PFSK-1 (cell line): ENCODE measurements around the gene NAA11.

ENCODE experiments used
- FOXP2 ChIP-seq: optimal IDR thresholded peaks from 2 replicates; pipeline ENCODE3; 2011; ENCODE audit warnings: borderline replicate concordance, control low read depth, inconsistent platforms; ENCODE audit not compliant: insufficient read depth; ENCODE audit errors: extremely low read length, extremely low read depth
- POLR2AphosphoS5 ChIP-seq: IDR thresholded peaks from 2 replicates; pipeline ENCODE4 v1.6.1; 2012; ENCODE audit warnings: low read depth, mild to moderate bottlenecking, control low read depth, low read length, moderate library complexity
- SIN3A ChIP-seq: IDR thresholded peaks from 2 replicates; pipeline ENCODE4 v1.6.1; 2012; ENCODE audit warnings: mild to moderate bottlenecking, low read length, moderate library complexity, borderline replicate concordance; ENCODE audit not compliant: insufficient read depth
- TAF1 ChIP-seq: IDR thresholded peaks from 2 replicates; pipeline ENCODE4 v1.6.1; 2012; ENCODE audit warnings: low read length, control low read depth, borderline replicate concordance; ENCODE audit not compliant: insufficient read depth
- TF ChIP-seq, protein P1 (sequence below), 2 experiments: IDR thresholded peaks; 2 replicates each; pipeline versions ENCODE4 v1.6.1 to v1.8.0; 2011 to 2012; ENCODE audit warnings: low read depth in 2 of 2, low read length in 2 of 2, control low read depth in 1 of 2, inconsistent platforms in 1 of 2, mild to moderate bottlenecking in 1 of 2, moderate library complexity in 1 of 2; ENCODE audit not compliant: insufficient read depth in 1 of 2

Gene NAA11

DNA sequence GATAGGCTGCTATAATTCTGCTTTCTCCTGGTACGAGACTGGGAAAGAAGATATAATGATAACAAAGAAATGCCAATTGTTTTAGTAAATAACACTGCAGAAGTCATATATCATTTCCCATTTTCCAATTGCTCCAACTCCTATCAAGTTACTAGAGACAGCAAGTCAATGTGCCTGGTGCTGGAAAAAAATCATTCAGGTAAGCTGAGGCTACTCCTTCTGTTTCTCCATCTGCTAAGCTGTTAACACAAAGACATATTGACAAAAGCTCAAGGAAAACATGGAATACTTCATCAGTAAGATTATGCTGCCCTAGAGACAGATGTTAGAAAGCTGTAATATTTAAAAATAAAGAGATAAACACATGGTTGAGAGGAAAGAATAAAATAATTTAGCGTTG, 10.0 kb downstream of the NAA11 start:
- no peak for TF ChIP-seq SIN3A
- no peak for TF ChIP-seq FOXP2
- TF ChIP-seq POLR2AphosphoS5, result no peak
- TF ChIP-seq, protein P1, sequence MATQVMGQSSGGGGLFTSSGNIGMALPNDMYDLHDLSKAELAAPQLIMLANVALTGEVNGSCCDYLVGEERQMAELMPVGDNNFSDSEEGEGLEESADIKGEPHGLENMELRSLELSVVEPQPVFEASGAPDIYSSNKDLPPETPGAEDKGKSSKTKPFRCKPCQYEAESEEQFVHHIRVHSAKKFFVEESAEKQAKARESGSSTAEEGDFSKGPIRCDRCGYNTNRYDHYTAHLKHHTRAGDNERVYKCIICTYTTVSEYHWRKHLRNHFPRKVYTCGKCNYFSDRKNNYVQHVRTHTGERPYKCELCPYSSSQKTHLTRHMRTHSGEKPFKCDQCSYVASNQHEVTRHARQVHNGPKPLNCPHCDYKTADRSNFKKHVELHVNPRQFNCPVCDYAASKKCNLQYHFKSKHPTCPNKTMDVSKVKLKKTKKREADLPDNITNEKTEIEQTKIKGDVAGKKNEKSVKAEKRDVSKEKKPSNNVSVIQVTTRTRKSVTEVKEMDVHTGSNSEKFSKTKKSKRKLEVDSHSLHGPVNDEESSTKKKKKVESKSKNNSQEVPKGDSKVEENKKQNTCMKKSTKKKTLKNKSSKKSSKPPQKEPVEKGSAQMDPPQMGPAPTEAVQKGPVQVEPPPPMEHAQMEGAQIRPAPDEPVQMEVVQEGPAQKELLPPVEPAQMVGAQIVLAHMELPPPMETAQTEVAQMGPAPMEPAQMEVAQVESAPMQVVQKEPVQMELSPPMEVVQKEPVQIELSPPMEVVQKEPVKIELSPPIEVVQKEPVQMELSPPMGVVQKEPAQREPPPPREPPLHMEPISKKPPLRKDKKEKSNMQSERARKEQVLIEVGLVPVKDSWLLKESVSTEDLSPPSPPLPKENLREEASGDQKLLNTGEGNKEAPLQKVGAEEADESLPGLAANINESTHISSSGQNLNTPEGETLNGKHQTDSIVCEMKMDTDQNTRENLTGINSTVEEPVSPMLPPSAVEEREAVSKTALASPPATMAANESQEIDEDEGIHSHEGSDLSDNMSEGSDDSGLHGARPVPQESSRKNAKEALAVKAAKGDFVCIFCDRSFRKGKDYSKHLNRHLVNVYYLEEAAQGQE (IDR thresholded peaks at IDR 0.05; ENCODE audit: insufficient read depth in 1 of 2, low read depth in 2 of 2, low read length in 2 of 2), result no peak

DNA sequence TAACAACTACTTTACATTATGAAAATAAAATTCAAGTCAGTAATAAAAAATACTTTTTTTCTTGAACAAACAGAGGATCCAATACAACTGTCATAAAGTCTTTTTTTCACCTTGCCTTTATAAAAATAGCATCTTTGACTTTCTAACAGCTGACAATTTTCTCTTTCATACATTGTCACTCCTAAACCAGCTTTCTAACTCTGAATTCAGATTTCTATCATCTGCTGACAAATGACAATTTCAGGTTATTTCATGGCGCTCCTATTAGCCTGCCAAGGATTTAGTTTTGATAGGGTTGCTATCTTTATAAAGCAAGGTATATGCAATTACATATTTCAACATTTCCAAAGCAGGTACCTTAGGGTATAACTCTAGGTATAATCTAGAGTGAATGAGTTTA, 14.6 kb downstream of the NAA11 start:
- TF ChIP-seq TAF1, result no peak
- no peak for TF ChIP-seq SIN3A
- TF ChIP-seq POLR2AphosphoS5, result no peak
- no peak for TF ChIP-seq FOXP2
- TF ChIP-seq, protein P1 (IDR thresholded peaks at IDR 0.05; ENCODE audit: insufficient read depth in 1 of 2, low read depth in 2 of 2, low read length in 2 of 2), result no peak

DNA sequence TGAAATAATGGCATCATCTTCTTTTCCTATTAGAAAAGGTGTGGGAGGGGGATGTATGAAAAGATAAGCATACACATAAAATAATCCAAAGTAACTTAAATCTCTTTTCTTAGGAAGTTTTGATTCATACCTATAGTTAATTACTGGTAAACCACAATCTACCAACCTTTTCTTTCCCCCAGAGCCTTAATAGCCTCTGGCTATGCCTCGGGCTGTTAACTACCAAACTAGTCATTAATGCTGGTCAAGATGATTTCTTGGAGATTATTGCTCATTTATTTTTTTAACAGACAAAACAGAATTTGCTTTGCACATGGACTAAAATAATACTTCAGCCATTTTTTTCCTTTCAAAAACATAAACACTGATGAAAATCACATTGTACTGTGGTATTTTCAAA, 16.9 kb downstream of the NAA11 start:
- TF ChIP-seq TAF1 (no peak), POLR2AphosphoS5 (no peak), FOXP2 (no peak), SIN3A (no peak)
- TF ChIP-seq, protein P1 (IDR thresholded peaks at IDR 0.05; ENCODE audit: insufficient read depth in 1 of 2, low read depth in 2 of 2, low read length in 2 of 2), result no peak

DNA sequence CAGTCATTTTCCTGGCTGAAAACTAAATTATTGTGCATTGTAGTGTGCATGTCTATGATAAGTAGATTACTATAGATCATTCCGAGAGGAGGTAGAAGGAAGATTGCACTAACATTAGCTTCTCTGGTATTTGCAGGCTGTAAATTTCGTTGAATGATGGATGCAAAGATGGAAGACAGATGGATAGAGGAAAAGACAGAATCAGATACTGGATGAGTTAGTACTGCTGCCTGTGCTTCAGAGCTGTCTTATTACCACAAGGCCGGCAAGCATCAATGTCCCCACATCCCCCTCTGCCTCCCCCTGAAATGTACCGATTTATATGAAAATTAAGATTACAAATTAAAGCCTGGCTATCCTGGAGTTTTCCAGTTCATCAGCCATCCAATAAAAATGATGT, 17.7 kb downstream of the NAA11 start:
- TF ChIP-seq FOXP2 (no peak), POLR2AphosphoS5 (no peak), TAF1 (no peak), SIN3A (no peak)
- TF ChIP-seq, protein P1 (IDR thresholded peaks at IDR 0.05; ENCODE audit: insufficient read depth in 1 of 2, low read depth in 2 of 2, low read length in 2 of 2), result no peak

DNA sequence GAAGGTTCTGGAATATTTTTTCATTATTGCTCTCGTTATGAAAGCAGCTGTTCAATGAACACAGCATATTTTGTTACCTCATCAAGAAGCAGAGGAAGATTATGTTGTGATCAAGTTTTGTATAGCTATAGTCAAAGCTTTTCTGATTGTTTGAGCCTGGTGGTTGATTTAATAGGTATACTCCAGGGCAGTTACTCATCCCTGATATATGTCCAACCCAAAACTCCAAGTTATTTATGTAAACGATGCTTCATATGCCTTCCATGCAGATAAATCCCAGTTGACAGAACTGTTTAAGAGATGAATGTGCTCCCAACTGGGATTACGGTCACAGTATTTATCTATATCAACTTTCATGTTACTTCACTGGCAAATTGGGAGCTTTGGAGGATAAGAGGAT, 19.1 kb downstream of the NAA11 start:
- TF ChIP-seq SIN3A, result no peak
